ENCODE results near the gene MAK.

- TF ChIP-seq, protein P1, sequence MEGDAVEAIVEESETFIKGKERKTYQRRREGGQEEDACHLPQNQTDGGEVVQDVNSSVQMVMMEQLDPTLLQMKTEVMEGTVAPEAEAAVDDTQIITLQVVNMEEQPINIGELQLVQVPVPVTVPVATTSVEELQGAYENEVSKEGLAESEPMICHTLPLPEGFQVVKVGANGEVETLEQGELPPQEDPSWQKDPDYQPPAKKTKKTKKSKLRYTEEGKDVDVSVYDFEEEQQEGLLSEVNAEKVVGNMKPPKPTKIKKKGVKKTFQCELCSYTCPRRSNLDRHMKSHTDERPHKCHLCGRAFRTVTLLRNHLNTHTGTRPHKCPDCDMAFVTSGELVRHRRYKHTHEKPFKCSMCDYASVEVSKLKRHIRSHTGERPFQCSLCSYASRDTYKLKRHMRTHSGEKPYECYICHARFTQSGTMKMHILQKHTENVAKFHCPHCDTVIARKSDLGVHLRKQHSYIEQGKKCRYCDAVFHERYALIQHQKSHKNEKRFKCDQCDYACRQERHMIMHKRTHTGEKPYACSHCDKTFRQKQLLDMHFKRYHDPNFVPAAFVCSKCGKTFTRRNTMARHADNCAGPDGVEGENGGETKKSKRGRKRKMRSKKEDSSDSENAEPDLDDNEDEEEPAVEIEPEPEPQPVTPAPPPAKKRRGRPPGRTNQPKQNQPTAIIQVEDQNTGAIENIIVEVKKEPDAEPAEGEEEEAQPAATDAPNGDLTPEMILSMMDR (IDR thresholded peaks at IDR 0.05 in 8 of 11, conservative IDR thresholded peaks at IDR 0.05 in 3 of 11) = no peak
- no peak for TF ChIP-seq POLR2AphosphoS5 (IDR thresholded peaks at IDR 0.05)
- TF ChIP-seq POLR2A (IDR thresholded peaks at IDR 0.05) = no peak
Observed at GRCh38 chr6:10745116-10745515, 93.2 kb downstream of the MAK start.
